PFSK-1 (cell line): ENCODE measurements around the gene RAB37.

ENCODE experiments used
- FOXP2 ChIP-seq: optimal IDR thresholded peaks from 2 replicates; pipeline ENCODE3; 2011; ENCODE audit warnings: borderline replicate concordance, control low read depth, inconsistent platforms; ENCODE audit not compliant: insufficient read depth; ENCODE audit errors: extremely low read length, extremely low read depth
- POLR2AphosphoS5 ChIP-seq: IDR thresholded peaks from 2 replicates; pipeline ENCODE4 v1.6.1; 2012; ENCODE audit warnings: low read depth, mild to moderate bottlenecking, control low read depth, low read length, moderate library complexity
- SIN3A ChIP-seq: IDR thresholded peaks from 2 replicates; pipeline ENCODE4 v1.6.1; 2012; ENCODE audit warnings: mild to moderate bottlenecking, low read length, moderate library complexity, borderline replicate concordance; ENCODE audit not compliant: insufficient read depth
- TAF1 ChIP-seq: IDR thresholded peaks from 2 replicates; pipeline ENCODE4 v1.6.1; 2012; ENCODE audit warnings: low read length, control low read depth, borderline replicate concordance; ENCODE audit not compliant: insufficient read depth
- TF ChIP-seq, protein P1 (sequence below), 2 experiments: IDR thresholded peaks; 2 replicates each; pipeline versions ENCODE4 v1.6.1 to v1.8.0; 2011 to 2012; ENCODE audit warnings: low read depth in 2 of 2, low read length in 2 of 2, control low read depth in 1 of 2, inconsistent platforms in 1 of 2, mild to moderate bottlenecking in 1 of 2, moderate library complexity in 1 of 2; ENCODE audit not compliant: insufficient read depth in 1 of 2

Gene RAB37

DNA sequence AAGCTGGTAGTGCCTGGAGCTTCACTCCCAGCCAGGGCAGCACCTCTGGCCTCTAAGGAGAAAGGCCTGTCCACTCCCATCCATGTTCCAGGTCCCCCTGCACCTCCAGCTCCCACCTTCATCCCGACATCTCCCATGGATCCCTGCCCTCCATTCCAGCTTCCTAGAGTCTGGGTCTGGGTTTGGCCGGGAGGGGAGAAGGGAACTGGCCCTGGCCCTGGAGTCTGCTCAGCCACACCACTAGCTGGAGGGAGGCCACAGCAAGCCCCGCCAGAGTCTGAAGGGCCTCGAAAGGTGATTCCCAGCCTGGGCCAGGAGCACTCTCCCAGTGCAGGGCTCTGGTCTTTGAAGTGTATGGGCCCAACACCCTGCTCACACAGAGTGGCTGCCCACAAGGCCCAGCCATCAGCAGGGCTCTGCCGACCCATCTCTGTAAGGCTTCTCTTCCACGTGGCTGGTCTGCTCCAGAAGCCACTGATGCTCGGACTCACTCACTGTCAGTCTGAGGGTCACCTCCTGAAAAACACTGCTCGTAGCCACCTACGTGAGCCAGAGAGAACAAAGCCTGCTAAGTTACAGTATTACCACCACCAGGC is 34.4 kb downstream of the RAB37 start:
- TF ChIP-seq, protein P1, sequence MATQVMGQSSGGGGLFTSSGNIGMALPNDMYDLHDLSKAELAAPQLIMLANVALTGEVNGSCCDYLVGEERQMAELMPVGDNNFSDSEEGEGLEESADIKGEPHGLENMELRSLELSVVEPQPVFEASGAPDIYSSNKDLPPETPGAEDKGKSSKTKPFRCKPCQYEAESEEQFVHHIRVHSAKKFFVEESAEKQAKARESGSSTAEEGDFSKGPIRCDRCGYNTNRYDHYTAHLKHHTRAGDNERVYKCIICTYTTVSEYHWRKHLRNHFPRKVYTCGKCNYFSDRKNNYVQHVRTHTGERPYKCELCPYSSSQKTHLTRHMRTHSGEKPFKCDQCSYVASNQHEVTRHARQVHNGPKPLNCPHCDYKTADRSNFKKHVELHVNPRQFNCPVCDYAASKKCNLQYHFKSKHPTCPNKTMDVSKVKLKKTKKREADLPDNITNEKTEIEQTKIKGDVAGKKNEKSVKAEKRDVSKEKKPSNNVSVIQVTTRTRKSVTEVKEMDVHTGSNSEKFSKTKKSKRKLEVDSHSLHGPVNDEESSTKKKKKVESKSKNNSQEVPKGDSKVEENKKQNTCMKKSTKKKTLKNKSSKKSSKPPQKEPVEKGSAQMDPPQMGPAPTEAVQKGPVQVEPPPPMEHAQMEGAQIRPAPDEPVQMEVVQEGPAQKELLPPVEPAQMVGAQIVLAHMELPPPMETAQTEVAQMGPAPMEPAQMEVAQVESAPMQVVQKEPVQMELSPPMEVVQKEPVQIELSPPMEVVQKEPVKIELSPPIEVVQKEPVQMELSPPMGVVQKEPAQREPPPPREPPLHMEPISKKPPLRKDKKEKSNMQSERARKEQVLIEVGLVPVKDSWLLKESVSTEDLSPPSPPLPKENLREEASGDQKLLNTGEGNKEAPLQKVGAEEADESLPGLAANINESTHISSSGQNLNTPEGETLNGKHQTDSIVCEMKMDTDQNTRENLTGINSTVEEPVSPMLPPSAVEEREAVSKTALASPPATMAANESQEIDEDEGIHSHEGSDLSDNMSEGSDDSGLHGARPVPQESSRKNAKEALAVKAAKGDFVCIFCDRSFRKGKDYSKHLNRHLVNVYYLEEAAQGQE (IDR thresholded peaks at IDR 0.05; ENCODE audit: insufficient read depth in 1 of 2, low read depth in 2 of 2, low read length in 2 of 2): no peak
- 0 out of 2 replicates have a peak, but pooled peaks have one; percentile 5 for TF ChIP-seq POLR2AphosphoS5

DNA sequence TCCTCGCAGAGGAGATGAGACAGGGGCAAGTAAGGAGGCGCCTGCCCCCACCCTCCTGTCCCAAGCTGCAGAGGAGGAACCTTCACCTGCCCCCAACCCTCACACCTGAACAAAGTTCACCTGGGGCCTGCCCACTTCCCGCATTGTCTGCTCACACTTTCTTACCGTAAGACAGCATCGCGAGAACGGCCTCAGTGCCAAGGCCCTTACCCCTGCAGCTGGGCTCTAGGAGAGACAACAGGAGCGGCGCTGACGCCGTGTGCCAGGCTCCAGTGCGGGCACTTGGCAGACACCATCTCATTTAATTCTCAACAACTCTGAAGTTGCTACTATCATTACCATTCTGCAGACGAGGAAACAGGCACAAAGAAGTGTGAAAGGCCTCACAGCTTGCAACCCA is 35.0 kb downstream of the RAB37 start:
- TF ChIP-seq FOXP2: no peak
- TF ChIP-seq TAF1: no peak
- no peak for TF ChIP-seq POLR2AphosphoS5
- TF ChIP-seq, protein P1 (IDR thresholded peaks at IDR 0.05; ENCODE audit: insufficient read depth in 1 of 2, low read depth in 2 of 2, low read length in 2 of 2): no peak
- TF ChIP-seq SIN3A: no peak

DNA sequence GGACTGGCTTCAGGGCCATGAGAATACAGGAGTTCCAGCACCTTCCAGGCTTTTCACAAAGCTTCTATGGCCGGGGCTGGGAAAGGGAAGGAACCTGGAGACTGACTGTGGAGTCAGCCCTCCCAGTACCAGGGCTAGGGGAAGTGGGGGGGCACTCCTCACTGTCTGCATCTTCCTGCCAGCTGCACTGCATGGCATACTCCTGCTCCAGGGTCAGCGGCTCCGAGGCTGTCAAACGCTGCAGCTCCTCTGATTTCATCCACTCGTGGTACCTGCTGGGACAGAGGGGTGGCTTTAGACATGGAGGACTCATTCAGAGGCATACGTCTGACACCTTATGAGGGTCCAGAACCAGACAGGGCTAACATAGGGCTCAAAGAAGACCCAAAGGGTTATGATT is 36.4 kb downstream of the RAB37 start:
- no peak for TF ChIP-seq FOXP2
- TF ChIP-seq TAF1: no peak
- TF ChIP-seq, protein P1 (IDR thresholded peaks at IDR 0.05; ENCODE audit: insufficient read depth in 1 of 2, low read depth in 2 of 2, low read length in 2 of 2): no peak
- TF ChIP-seq SIN3A: no peak
- no peak for TF ChIP-seq POLR2AphosphoS5

DNA sequence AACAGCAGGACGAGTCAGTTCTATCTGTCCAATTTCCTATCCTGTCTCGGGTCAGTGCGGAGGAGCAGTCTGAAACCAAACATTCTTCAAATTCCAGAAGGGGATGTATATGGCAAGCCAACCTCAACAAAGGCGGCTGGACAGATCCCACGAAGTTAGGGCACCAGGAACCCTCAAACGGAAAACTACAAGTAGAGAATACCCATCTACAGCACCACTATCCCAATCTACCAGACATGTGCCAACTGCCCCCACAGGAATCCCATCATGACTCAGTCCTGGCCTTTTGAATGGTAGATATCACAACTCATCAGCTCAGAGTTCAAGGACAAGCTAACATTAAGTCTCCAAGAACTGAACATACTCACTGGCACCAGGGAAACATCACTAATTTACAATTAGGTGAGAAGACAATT is 36.8 kb downstream of the RAB37 start:
- TF ChIP-seq SIN3A (no peak), FOXP2 (no peak), TAF1 (no peak), POLR2AphosphoS5 (no peak)
- TF ChIP-seq, protein P1 (IDR thresholded peaks at IDR 0.05; ENCODE audit: insufficient read depth in 1 of 2, low read depth in 2 of 2, low read length in 2 of 2): no peak
